Hepatocyte (in vitro differentiated cells): ENCODE measurements around the gene ICAM2. TPM values are rescaled to one million over a fixed set of nuclear protein-coding genes. Genes with fewer than 3 reads are reported as not detected.
"Not testable (repeated sequence)": the region's sequence is repeated elsewhere in the genome, so short reads cannot be mapped to it uniquely, and the experiment has no call there.

Experiments used
- DNase-seq: peaks from one replicate; pipeline ENCODE4 v3.0.0-alpha.2; 2016; ENCODE audit warnings: low spot score
- H2AFZ ChIP-seq: fragments of 200-600 bp; sonication (generic); 2 replicates; pipeline ENCODE4 v1.6.0; 2016; ENCODE audit warnings: antibody characterized with exemption, mild to moderate bottlenecking
- H3K27ac ChIP-seq: fragments of 200-600 bp; sonication (generic); 2 replicates; pipeline ENCODE4 v1.5.1; 2016; ENCODE audit warnings: mild to moderate bottlenecking
- H3K27me3 ChIP-seq: fragments of 200-600 bp; sonication (generic); 2 replicates; pipeline ENCODE4 v1.6.1; 2016
- H3K36me3 ChIP-seq: fragments of 200-600 bp; sonication (generic); replicated peaks from 2 replicates; pipeline ENCODE4 v1.5.1; 2016; ENCODE audit warnings: low read depth; ENCODE audit not compliant: insufficient read depth
- H3K4me1 ChIP-seq: fragments of 200-600 bp; sonication (generic); 2 replicates; pipeline ENCODE4 v1.5.1; 2016; ENCODE audit warnings: mild to moderate bottlenecking, moderate library complexity; ENCODE audit not compliant: insufficient read depth
- H3K4me2 ChIP-seq: fragments of 200-600 bp; sonication (generic); 2 replicates; pipeline ENCODE4 v1.6.0; 2016
- H3K4me3 ChIP-seq: fragments of 200-600 bp; sonication (generic); 2 replicates; pipeline ENCODE4 v1.5.1; 2016; ENCODE audit warnings: mild to moderate bottlenecking
- H3K79me2 ChIP-seq: fragments of 200-600 bp; sonication (generic); 2 replicates; pipeline ENCODE4 v1.6.0; 2017; ENCODE audit warnings: mild to moderate bottlenecking
- H3K9me2 ChIP-seq: fragments of 200-600 bp; sonication (generic); replicated peaks from 2 replicates; pipeline ENCODE4 v1.6.0; 2017; ENCODE audit warnings: mild to moderate bottlenecking; ENCODE audit not compliant: insufficient read depth
- H3K9me3 ChIP-seq: fragments of 200-600 bp; sonication (generic); 2 replicates; pipeline ENCODE4 v1.5.1; 2016; ENCODE audit warnings: low read depth, mild to moderate bottlenecking
- H4K20me1 ChIP-seq: fragments of 200-600 bp; sonication (generic); 2 replicates; pipeline ENCODE4 v1.6.0; 2016; ENCODE audit warnings: mild to moderate bottlenecking; ENCODE audit not compliant: insufficient read depth, poor library complexity, severe bottlenecking
- EZH2 ChIP-seq: fragments of 200-600 bp; sonication (generic); IDR thresholded peaks from 2 replicates; pipeline ENCODE4 v1.6.1; 2016; ENCODE audit warnings: antibody characterized with exemption, mild to moderate bottlenecking, borderline replicate concordance
- EZH2phosphoT487 ChIP-seq: fragments of 200-600 bp; sonication (generic); IDR thresholded peaks from one replicate; pipeline ENCODE4 v1.6.1; 2018; ENCODE audit warnings: antibody characterized with exemption, mild to moderate bottlenecking, low read depth, moderate library complexity; ENCODE audit not compliant: unreplicated experiment, severe bottlenecking
- WGBS: methylation state at CpG from one replicate; pipeline ENCODE4 v1.1.6; 2016; ENCODE audit warnings: low lambda C conversion rate; ENCODE audit errors: missing lambda C conversion rate; 5-methylcytosine and 5-hydroxymethylcytosine counted together
- polyA plus RNA-seq: library from polyadenylated mRNA; unstranded; fragments of >200 nt; fragmentation: Nextera tagmentation; extraction: Ambion mirVana; gene quantifications from 2 replicates; pipeline ENCODE4 v1.2.1, GENCODE V29; 2016
- total RNA-seq: library from RNA; depleted of rRNA; stranded (reverse); fragments of >200 nt; gene quantifications from 2 replicates; pipeline ENCODE4 v1.2.3, GENCODE V29; 2014
- TF ChIP-seq, protein P1 (sequence below): fragments of 200-600 bp; sonication (generic); IDR thresholded peaks from 2 replicates; pipeline ENCODE4 v1.5.1; 2016; ENCODE audit warnings: antibody characterized with exemption, mild to moderate bottlenecking; ENCODE audit not compliant: poor library complexity

Gene ICAM2
- total and polyA plus RNA-seq, 2 experiments from 2014 or later: 3.4 to 6.0 TPM

DNA sequence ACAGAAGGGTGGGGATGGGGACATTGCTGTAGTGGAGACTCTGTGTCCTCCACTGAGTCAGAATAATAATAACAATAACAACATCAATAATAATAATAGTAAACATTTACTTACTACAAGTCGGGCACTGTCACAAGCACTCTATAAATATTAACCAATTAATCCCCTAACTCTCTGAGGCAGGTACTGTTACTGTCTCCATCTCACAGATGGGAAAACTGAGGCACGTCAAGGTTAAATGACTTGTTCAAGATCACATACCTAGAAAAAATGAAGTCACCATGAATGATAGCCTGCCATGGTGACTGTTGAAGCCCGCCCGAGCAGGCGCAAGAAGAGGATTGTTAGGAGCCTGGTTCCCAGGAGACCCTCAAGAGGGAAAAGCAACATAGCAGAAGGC, 12.1 kb downstream of the ICAM2 start:
- WGBS: 91% methylated on average over 5 of the region's 5 CpGs
- Histone ChIP-seq H3K4me1 (no peaks in the 10 kb centered on the region), H3K27me3 (no peaks in the 10 kb centered on the region), H3K9me2 (no peaks in the 10 kb centered on the region), H3K36me3 (no peaks in the 10 kb centered on the region), H3K9me3 (no peaks in the 10 kb centered on the region), H4K20me1 (no peaks in the 10 kb centered on the region), H3K4me3 (no peak overlapping the region), H3K4me2 (no peak overlapping the region), H3K27ac (no peak overlapping the region), H3K79me2 (no peaks in the 10 kb centered on the region), H2AFZ (no peak overlapping the region)
- TF ChIP-seq EZH2 (no peak), EZH2phosphoT487 (no peak)
- TF ChIP-seq, protein P1, sequence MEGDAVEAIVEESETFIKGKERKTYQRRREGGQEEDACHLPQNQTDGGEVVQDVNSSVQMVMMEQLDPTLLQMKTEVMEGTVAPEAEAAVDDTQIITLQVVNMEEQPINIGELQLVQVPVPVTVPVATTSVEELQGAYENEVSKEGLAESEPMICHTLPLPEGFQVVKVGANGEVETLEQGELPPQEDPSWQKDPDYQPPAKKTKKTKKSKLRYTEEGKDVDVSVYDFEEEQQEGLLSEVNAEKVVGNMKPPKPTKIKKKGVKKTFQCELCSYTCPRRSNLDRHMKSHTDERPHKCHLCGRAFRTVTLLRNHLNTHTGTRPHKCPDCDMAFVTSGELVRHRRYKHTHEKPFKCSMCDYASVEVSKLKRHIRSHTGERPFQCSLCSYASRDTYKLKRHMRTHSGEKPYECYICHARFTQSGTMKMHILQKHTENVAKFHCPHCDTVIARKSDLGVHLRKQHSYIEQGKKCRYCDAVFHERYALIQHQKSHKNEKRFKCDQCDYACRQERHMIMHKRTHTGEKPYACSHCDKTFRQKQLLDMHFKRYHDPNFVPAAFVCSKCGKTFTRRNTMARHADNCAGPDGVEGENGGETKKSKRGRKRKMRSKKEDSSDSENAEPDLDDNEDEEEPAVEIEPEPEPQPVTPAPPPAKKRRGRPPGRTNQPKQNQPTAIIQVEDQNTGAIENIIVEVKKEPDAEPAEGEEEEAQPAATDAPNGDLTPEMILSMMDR: no peak
- no peak for DNase-seq

DNA sequence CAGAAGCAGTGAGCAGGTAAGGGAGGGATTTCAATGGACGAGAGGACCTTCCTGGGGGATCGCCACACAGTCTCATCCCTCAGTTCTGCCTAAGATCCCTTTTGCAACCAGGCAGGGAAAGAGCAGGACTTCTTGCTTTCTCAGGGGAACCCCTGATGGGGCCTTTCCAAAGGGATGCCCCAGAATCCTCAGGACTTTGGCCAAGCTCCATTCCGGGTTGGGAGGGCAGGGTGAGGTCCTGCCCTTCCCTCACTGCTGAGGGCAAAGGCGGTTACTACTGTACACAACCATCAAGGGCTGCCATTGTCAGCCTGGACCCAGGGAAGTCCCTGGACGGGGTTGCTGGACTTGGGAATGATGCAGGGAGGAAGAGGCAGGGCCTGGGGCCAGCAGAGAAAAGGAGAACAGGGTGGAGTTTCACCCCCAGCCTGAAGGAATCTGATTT, 12.6 kb downstream of the ICAM2 start:
- no peaks in the 10 kb centered on the region for H3K27me3 ChIP-seq
- H3K27ac ChIP-seq: no peak overlapping the region
- H3K79me2 ChIP-seq: no peaks in the 10 kb centered on the region
- 82% methylated on average over 5 of the region's 5 CpGs for WGBS
- H2AFZ ChIP-seq: no peak overlapping the region
- no peak overlapping the region for H3K4me3 ChIP-seq
- H3K9me3 ChIP-seq: no peaks in the 10 kb centered on the region
- H3K4me1 ChIP-seq: no peaks in the 10 kb centered on the region
- no peaks in the 10 kb centered on the region for H3K36me3 ChIP-seq
- no peaks in the 10 kb centered on the region for H4K20me1 ChIP-seq
- H3K4me2 ChIP-seq: no peak overlapping the region
- H3K9me2 ChIP-seq: no peaks in the 10 kb centered on the region
- TF ChIP-seq EZH2phosphoT487 (no peak), EZH2 (no peak)
- TF ChIP-seq, protein P1: no peak
- DNase-seq: no peak

DNA sequence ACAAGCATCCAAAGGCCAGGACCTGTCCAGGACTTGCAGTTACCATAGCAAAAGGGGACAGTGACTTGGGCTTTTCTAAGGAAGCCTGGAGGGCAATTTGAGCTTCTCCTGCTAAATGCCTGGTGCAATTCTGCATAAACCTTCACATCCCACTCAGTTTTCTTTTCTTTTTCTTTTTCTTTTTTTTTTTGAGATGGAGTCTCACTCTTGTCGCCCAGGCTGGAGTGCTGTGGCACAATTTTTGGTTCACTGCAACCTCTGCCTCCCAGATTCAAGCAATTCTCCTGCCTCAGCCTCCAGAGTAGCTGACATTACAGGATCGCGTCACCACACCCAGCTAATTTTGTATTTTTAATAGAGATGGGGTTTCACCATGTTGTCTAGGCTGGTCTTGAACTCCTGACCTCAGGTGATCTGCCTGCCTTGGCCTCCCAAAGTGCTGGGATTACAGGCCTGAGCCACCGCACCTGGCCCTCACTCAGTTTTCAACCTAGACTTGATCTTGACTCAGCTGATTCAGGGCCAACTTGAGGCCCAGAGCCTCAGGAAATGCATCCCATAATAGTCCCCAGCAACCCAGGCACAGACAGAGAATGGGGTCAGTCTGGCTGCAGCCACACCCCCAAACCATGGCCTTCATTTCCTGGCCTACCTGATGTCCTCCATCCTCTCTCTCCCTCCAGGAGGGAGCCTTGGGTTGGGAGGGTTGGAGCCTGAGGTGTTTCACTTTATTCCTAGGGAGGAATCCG, 13.2 kb downstream of the ICAM2 start:
- not testable (repeated sequence) for H3K9me2 ChIP-seq, H3K27me3 ChIP-seq, H3K27ac ChIP-seq, H2AFZ ChIP-seq, H3K4me2 ChIP-seq, DNase-seq, H3K79me2 ChIP-seq, H3K4me1 ChIP-seq, H3K36me3 ChIP-seq, H4K20me1 ChIP-seq, H3K4me3 ChIP-seq, H3K9me3 ChIP-seq
- WGBS: 96% methylated on average over 5 of the region's 5 CpGs

DNA sequence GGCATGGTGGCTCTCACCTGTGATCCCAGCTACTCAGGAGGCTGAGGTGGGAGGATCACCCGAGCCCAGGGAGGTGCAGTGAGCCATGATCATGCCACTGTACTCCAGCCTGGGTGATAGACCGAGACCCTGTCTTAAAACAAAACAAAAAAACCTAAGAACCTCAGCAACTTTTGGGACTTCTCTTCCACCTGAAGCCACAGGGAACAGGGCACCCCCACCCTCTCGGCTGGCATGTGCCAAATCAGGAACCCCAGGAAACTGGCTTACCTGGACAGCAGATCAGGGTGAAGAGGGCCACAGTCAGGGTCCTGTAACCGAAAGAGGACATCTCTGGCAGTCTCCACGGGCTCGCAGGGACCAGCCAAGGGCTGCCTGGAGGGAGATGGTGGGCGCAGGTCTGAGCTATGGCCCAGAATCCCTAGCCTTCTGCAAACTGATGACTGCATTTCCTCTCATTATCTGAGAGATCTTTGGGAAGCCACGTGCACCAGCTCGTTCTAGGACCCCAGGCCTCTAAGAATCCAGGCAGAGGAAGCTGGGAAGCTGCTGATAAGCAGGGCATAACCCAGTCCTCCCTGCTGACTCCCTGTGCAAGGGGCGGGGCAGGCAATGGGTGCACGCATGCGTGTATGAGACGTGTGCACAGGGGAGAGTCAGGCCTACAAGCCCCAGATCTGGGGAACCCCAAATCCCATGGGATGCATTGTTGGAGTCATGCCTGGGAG, 13.9 kb downstream of the ICAM2 start:
- Histone ChIP-seq H3K9me2 (no peaks in the 10 kb centered on the region), H4K20me1 (no peaks in the 10 kb centered on the region), H3K36me3 (no peaks in the 10 kb centered on the region), H2AFZ (no peak overlapping the region), H3K4me1 (no peaks in the 10 kb centered on the region), H3K27ac (no peak overlapping the region), H3K79me2 (no peaks in the 10 kb centered on the region), H3K27me3 (no peaks in the 10 kb centered on the region), H3K4me3 (no peak overlapping the region), H3K9me3 (no peaks in the 10 kb centered on the region), H3K4me2 (no peak overlapping the region)
- whole genome bisulfite sequencing: 83% methylated on average over 13 of the region's 13 CpGs
- DNase-seq: no peak
- TF ChIP-seq EZH2phosphoT487: no peak
- TF ChIP-seq EZH2: no peak
- TF ChIP-seq, protein P1: no peak
